ENCODE measurements around the gene CCR6. TPM values are rescaled to one million over a fixed set of nuclear protein-coding genes. Genes with fewer than 3 reads are reported as not detected.

Gene CCR6
- total and polyA plus RNA-seq, 2 donors (not counting 1 experiment from before 2014, with no cell fraction given): not detected

- no peaks in the 10 kb centered on the region for H3K4me1 ChIP-seq (ENCODE audit: control insufficient read depth, extremely low read depth, insufficient read depth, low read length)
- H3K4me2 ChIP-seq (ENCODE audit: extremely low read depth, insufficient read depth, low read length): no peak overlapping the region
- H3K79me2 ChIP-seq (ENCODE audit: control insufficient read depth, insufficient read depth, low read length): no peaks in the 10 kb centered on the region
- DNase-seq (ENCODE audit: low read depth in 2 of 2): no peak
- H3K9me3 ChIP-seq (ENCODE audit: control insufficient read depth, insufficient read depth, low read depth, low read length): no peaks in the 10 kb centered on the region
- no peaks in the 10 kb centered on the region for H3K27me3 ChIP-seq (ENCODE audit: control insufficient read depth, insufficient read depth, low read length)
- no peaks in the 10 kb centered on the region for H4K20me1 ChIP-seq (ENCODE audit: control insufficient read depth, extremely low read depth, insufficient read depth, low read length)
- H3K4me3 ChIP-seq (replicated peaks in 1 of 4; ENCODE audit: control extremely low read depth in 1 of 4, insufficient read depth in 1 of 4, low read depth in 3 of 4, low read length in 4 of 4): no peak overlapping the region
- no peak overlapping the region for H2AFZ ChIP-seq (ENCODE audit: low read length)
- no peaks in the 10 kb centered on the region for H3K36me3 ChIP-seq (ENCODE audit: control insufficient read depth, insufficient read depth, low read length)
- no peak overlapping the region for H3K27ac ChIP-seq (ENCODE audit: insufficient read depth, low read length)
- TF ChIP-seq EZH2 (IDR thresholded peaks at IDR 0.05; ENCODE audit: low read length, missing control alignments) (no peak), CTCF (conservative IDR thresholded peaks at IDR 0.05 in 1 of 2, IDR thresholded peaks at IDR 0.05 in 1 of 2; ENCODE audit: low read depth in 1 of 2, low read length in 2 of 2) (no peak)
- no peak overlapping the region for H3K9ac ChIP-seq (ENCODE audit: insufficient read depth, low read length)
Measured at GRCh38 chr6:167102318-167102717, 20.6 kb upstream of the CCR6 start.

- Histone ChIP-seq H3K79me2 (ENCODE audit: control insufficient read depth, insufficient read depth, low read length) (no peaks in the 10 kb centered on the region), H4K20me1 (ENCODE audit: control insufficient read depth, extremely low read depth, insufficient read depth, low read length) (no peaks in the 10 kb centered on the region), H3K4me2 (ENCODE audit: extremely low read depth, insufficient read depth, low read length) (no peak overlapping the region), H3K4me3 (replicated peaks in 1 of 4; ENCODE audit: control extremely low read depth in 1 of 4, insufficient read depth in 1 of 4, low read depth in 3 of 4, low read length in 4 of 4) (no peak overlapping the region), H3K27me3 (ENCODE audit: control insufficient read depth, insufficient read depth, low read length) (no peaks in the 10 kb centered on the region), H3K9ac (ENCODE audit: insufficient read depth, low read length) (no peak overlapping the region), H3K36me3 (ENCODE audit: control insufficient read depth, insufficient read depth, low read length) (no peaks in the 10 kb centered on the region), H3K27ac (ENCODE audit: insufficient read depth, low read length) (no peak overlapping the region), H3K4me1 (ENCODE audit: control insufficient read depth, extremely low read depth, insufficient read depth, low read length) (no peaks in the 10 kb centered on the region), H3K9me3 (ENCODE audit: control insufficient read depth, insufficient read depth, low read depth, low read length) (no peaks in the 10 kb centered on the region), H2AFZ (ENCODE audit: low read length) (no peak overlapping the region)
- no peak for DNase-seq (ENCODE audit: low read depth in 2 of 2)
- TF ChIP-seq CTCF (conservative IDR thresholded peaks at IDR 0.05 in 1 of 2, IDR thresholded peaks at IDR 0.05 in 1 of 2; ENCODE audit: low read depth in 1 of 2, low read length in 2 of 2): no peak
- TF ChIP-seq EZH2 (IDR thresholded peaks at IDR 0.05; ENCODE audit: low read length, missing control alignments): no peak
Measured at GRCh38 chr6:167103041-167103891, 19.6 kb upstream of the CCR6 start.

GRCh38 chr6:167104388-167104787, 18.5 kb upstream of the CCR6 start:
- no peak overlapping the region for H3K9ac ChIP-seq (ENCODE audit: insufficient read depth, low read length)
- no peaks in the 10 kb centered on the region for H4K20me1 ChIP-seq (ENCODE audit: control insufficient read depth, extremely low read depth, insufficient read depth, low read length)
- H3K27me3 ChIP-seq (ENCODE audit: control insufficient read depth, insufficient read depth, low read length): no peaks in the 10 kb centered on the region
- no peak for TF ChIP-seq CTCF (conservative IDR thresholded peaks at IDR 0.05 in 1 of 2, IDR thresholded peaks at IDR 0.05 in 1 of 2; ENCODE audit: low read depth in 1 of 2, low read length in 2 of 2)
- no peak for TF ChIP-seq EZH2 (IDR thresholded peaks at IDR 0.05; ENCODE audit: low read length, missing control alignments)
- no peak overlapping the region for H3K27ac ChIP-seq (ENCODE audit: insufficient read depth, low read length)
- no peak for DNase-seq (ENCODE audit: low read depth in 2 of 2)
- H3K4me3 ChIP-seq (replicated peaks in 1 of 4; ENCODE audit: control extremely low read depth in 1 of 4, insufficient read depth in 1 of 4, low read depth in 3 of 4, low read length in 4 of 4): no peak overlapping the region
- no peaks in the 10 kb centered on the region for H3K9me3 ChIP-seq (ENCODE audit: control insufficient read depth, insufficient read depth, low read depth, low read length)
- H3K79me2 ChIP-seq (ENCODE audit: control insufficient read depth, insufficient read depth, low read length): no peaks in the 10 kb centered on the region
- no peaks in the 10 kb centered on the region for H3K36me3 ChIP-seq (ENCODE audit: control insufficient read depth, insufficient read depth, low read length)
- no peak overlapping the region for H2AFZ ChIP-seq (ENCODE audit: low read length)
- no peak overlapping the region for H3K4me2 ChIP-seq (ENCODE audit: extremely low read depth, insufficient read depth, low read length)
- H3K4me1 ChIP-seq (ENCODE audit: control insufficient read depth, extremely low read depth, insufficient read depth, low read length): no peaks in the 10 kb centered on the region
